Mesenchymal stem cell (in vitro differentiated cells and primary cell): ENCODE measurements around the gene ALPP.
"Not testable (repeated sequence)": the region's sequence is repeated elsewhere in the genome, so short reads cannot be mapped to it uniquely, and the experiment has no call there.

ENCODE experiments used
- DNase-seq: peaks from one replicate; pipeline ENCODE4 v3.0.0-alpha.2; 2013
- H2AFZ ChIP-seq: one replicate; pipeline ENCODE4 v1.6.1; 2013; ENCODE audit warnings: low read depth, mild to moderate bottlenecking, control low read depth, inconsistent platforms, low read length, moderate library complexity
- H2AK5ac ChIP-seq: 2 replicates; pipeline ENCODE4 v1.6.1; 2013; ENCODE audit warnings: low read length, moderate library complexity, mild to moderate bottlenecking, inconsistent platforms; ENCODE audit not compliant: severe bottlenecking
- H2BK120ac ChIP-seq: one replicate; pipeline ENCODE4 v1.6.1; 2013; ENCODE audit warnings: low read depth, mild to moderate bottlenecking, inconsistent platforms, low read length, moderate library complexity
- H2BK12ac ChIP-seq, 2 experiments: one replicate each; pipeline ENCODE4 v1.6.1; 2013; ENCODE audit warnings: inconsistent platforms in 2 of 2, low read length in 2 of 2, mild to moderate bottlenecking in 2 of 2, moderate library complexity in 2 of 2, control low read depth in 1 of 2
- H2BK15ac ChIP-seq: one replicate; pipeline ENCODE4 v1.6.1; 2013; ENCODE audit warnings: mild to moderate bottlenecking, low read depth, inconsistent platforms; ENCODE audit not compliant: poor library complexity, severe bottlenecking
- H2BK5ac ChIP-seq: 2 replicates; pipeline ENCODE4 v1.6.1; 2013; ENCODE audit warnings: low read depth, mild to moderate bottlenecking, low read length, control low read depth, inconsistent platforms; ENCODE audit not compliant: poor library complexity, severe bottlenecking
- H3K14ac ChIP-seq, 2 experiments: one replicate each; pipeline ENCODE4 v1.6.1; 2013; ENCODE audit warnings: inconsistent platforms in 2 of 2, low read length in 2 of 2, control low read depth in 1 of 2, mild to moderate bottlenecking in 1 of 2, moderate library complexity in 1 of 2
- H3K18ac ChIP-seq, 2 experiments: one replicate each; pipeline ENCODE4 v1.6.1; 2013; ENCODE audit warnings: inconsistent platforms in 2 of 2, low read length in 2 of 2, control low read depth in 1 of 2, low read depth in 1 of 2, mild to moderate bottlenecking in 1 of 2
- H3K23ac ChIP-seq, 2 experiments: one replicate each; pipeline ENCODE4 v1.6.1; 2013; ENCODE audit warnings: inconsistent platforms in 2 of 2, low read length in 2 of 2, mild to moderate bottlenecking in 2 of 2, moderate library complexity in 2 of 2, control low read depth in 1 of 2
- H3K27ac ChIP-seq: 2 replicates; pipeline ENCODE4 v1.5.1; 2013; ENCODE audit warnings: mild to moderate bottlenecking, moderate library complexity, low read length, control low read depth, inconsistent platforms; ENCODE audit not compliant: poor library complexity, severe bottlenecking
- H3K27me3 ChIP-seq, 2 experiments: 2 replicates each; pipeline versions ENCODE4 v1.6.1 to v1.7.0; 2013; ENCODE audit warnings: low read length in 2 of 2, mild to moderate bottlenecking in 2 of 2, moderate library complexity in 2 of 2, control low read depth in 1 of 2, inconsistent platforms in 1 of 2; ENCODE audit not compliant: control insufficient read depth in 1 of 2, insufficient read depth in 1 of 2
- H3K36me3 ChIP-seq, 2 experiments: 2 replicates each; pipeline versions ENCODE4 v1.6.1 to v1.7.0; 2013; ENCODE audit warnings: low read length in 2 of 2, control low read depth in 1 of 2, inconsistent platforms in 1 of 2, low read depth in 1 of 2, mild to moderate bottlenecking in 1 of 2; ENCODE audit not compliant: insufficient read depth in 2 of 2, control insufficient read depth in 1 of 2
- H3K4ac ChIP-seq, 2 experiments: one replicate each; pipeline ENCODE4 v1.6.1; 2013; ENCODE audit warnings: inconsistent platforms in 2 of 2, low read length in 2 of 2, mild to moderate bottlenecking in 2 of 2, moderate library complexity in 2 of 2, control low read depth in 1 of 2, low read depth in 1 of 2
- H3K4me1 ChIP-seq: 2 replicates; pipeline ENCODE4 v1.6.1; 2013; ENCODE audit warnings: low read depth, low read length, control low read depth; ENCODE audit not compliant: control insufficient read depth, insufficient read depth
- H3K4me2 ChIP-seq: 2 replicates; pipeline ENCODE4 v1.6.1; 2013; ENCODE audit warnings: low read length, mild to moderate bottlenecking, inconsistent platforms; ENCODE audit not compliant: poor library complexity, severe bottlenecking
- H3K4me3 ChIP-seq, 2 experiments: 2 replicates each; pipeline versions ENCODE4 v1.5.1 to v1.7.0; 2013; ENCODE audit warnings: low read length in 2 of 2, mild to moderate bottlenecking in 2 of 2, control low read depth in 1 of 2, low read depth in 1 of 2; ENCODE audit not compliant: insufficient read depth in 1 of 2
- H3K79me1 ChIP-seq: replicated peaks from 2 replicates; pipeline ENCODE4 v1.6.1; 2013; ENCODE audit warnings: mild to moderate bottlenecking, control low read depth, low read length, inconsistent platforms; ENCODE audit not compliant: poor library complexity, severe bottlenecking
- H3K9ac ChIP-seq: 2 replicates; pipeline ENCODE4 v1.7.0; 2013; ENCODE audit warnings: mild to moderate bottlenecking, low read length, moderate library complexity
- H3K9me3 ChIP-seq: 2 replicates; pipeline ENCODE4 v1.7.0; 2013; ENCODE audit warnings: mild to moderate bottlenecking, low read length; ENCODE audit not compliant: control insufficient read depth
- H4K8ac ChIP-seq: one replicate; pipeline ENCODE4 v1.6.1; 2013; ENCODE audit warnings: inconsistent platforms, mild to moderate bottlenecking, low read length, moderate library complexity
- H4K91ac ChIP-seq: one replicate; pipeline ENCODE4 v1.6.1; 2013; ENCODE audit warnings: mild to moderate bottlenecking, low read length, inconsistent platforms
- WGBS: methylation state at CpG from one replicate; pipeline ENCODE4 v1.1.7; 2013; ENCODE audit warnings: mixed read lengths; 5-methylcytosine and 5-hydroxymethylcytosine counted together

ALPP gene

DNA sequence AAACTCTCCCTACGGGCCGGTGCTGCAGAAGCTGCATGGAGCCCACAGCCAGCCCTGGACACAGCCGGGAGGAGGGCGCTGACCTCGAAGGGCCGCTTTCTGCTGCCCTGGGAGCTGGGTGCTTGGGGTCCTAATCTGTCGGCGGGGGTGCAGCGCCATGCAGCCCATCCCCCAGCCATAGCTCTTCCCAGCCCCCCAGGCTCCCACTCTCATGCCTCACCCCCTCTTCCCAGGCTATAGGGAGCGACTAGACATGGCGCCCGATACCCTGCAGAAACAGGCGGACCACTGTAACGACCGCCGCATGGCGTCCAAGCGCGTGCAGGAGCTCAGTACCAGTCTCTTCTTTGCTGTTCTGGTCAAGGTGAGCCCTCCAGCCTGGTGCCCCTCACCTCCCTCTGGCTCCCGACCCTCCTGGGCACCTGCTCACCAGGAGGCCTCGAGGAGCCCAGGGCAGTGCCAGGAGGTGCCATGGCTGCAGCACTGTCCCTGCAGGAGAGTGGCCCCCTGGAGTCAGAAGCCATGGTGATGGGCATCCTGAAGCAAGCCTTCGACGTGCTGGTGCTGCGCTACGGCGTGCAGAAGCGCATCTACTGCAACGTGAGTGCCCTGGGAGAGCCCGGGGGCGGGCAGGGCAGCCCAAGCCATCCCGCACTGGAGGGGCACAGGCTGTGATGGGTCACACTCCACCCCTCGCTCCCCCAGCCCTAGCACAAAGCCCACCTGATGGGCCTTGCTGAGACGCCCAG lies 44.2 kb upstream of the ALPP start:
- Histone ChIP-seq H3K36me3 (peaks cover 0 to 50% of the 10 kb centered on the region in 2 experiments), H3K4me1 (peaks cover 15% of the 10 kb centered on the region)
- not testable (repeated sequence) for H3K27ac ChIP-seq, H4K8ac ChIP-seq, H2BK12ac ChIP-seq, DNase-seq, H3K23ac ChIP-seq, H3K9ac ChIP-seq, H2AFZ ChIP-seq, H3K4me3 ChIP-seq, H2BK5ac ChIP-seq, H2BK120ac ChIP-seq, H3K79me1 ChIP-seq, H3K4ac ChIP-seq, H2BK15ac ChIP-seq, H3K14ac ChIP-seq, H2AK5ac ChIP-seq, H3K27me3 ChIP-seq, H3K4me2 ChIP-seq, H4K91ac ChIP-seq, H3K18ac ChIP-seq, H3K9me3 ChIP-seq
- WGBS: 95% methylated on average over 21 of the region's 33 CpGs

DNA sequence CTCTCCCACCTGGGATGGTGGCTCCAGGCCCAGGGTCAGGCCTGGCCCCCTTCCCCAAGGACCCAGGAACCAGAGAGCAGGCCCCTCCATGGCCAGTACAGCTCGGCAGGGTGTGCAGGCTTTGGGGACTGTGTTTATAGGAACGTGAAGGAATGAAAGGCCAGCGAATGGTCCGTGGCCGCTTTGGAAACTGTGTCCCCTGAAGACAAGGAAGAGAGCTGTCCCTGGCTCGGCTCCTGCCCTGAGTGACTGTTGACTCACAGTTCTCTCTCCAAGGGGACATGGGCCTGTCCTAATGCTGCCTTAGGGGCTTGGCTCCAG lies 43.7 kb upstream of the ALPP start:
- not testable (repeated sequence) for H3K4me2 ChIP-seq, H3K79me1 ChIP-seq, H2BK5ac ChIP-seq, H2AK5ac ChIP-seq, H3K4me3 ChIP-seq, H3K23ac ChIP-seq, H4K91ac ChIP-seq, H4K8ac ChIP-seq, H2AFZ ChIP-seq, H2BK12ac ChIP-seq, H3K4ac ChIP-seq, H3K18ac ChIP-seq, H2BK15ac ChIP-seq, H3K9me3 ChIP-seq, H3K27me3 ChIP-seq, DNase-seq, H2BK120ac ChIP-seq, H3K14ac ChIP-seq, H3K27ac ChIP-seq, H3K9ac ChIP-seq
- 100% methylated on average over 4 of the region's 6 CpGs for WGBS
- peaks cover 0 to 54% of the 10 kb centered on the region in 2 experiments for H3K36me3 ChIP-seq
- H3K4me1 ChIP-seq: peaks cover 13% of the 10 kb centered on the region

DNA sequence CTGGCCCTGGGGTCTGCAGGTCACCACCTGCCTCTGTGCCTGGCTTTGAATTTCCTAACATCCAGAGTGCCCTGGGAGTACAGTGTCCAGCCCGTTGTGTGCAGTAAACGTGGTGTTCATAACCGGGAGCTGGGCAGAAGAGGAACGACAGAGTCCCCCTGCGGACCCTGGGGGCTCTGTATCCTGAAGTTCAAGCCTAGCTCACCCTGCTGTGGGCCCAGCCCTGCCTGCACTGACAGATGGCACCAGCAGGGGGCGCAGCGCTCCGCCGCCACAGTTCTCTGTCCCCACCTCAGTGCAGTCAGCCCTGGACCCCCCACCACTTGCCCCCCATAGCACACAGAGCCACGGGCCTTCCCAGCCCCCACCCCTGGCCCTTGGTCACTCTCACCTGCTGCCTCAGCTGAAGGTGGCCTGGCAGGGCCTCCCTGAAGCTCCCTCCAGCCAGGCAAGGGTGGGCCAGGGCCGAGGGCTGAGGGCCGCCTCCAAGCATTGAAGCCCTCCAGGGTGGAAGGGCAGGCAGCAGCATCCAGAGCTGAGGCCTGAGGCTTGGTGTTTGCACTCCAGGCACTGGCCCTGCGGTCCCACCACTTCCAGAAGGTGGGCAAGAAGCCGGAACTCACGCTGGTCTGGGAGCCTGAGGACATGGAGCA lies 43.2 kb upstream of the ALPP start:
- H3K4me3 ChIP-seq, H3K9me3 ChIP-seq, H4K91ac ChIP-seq, H2AK5ac ChIP-seq, H3K23ac ChIP-seq, H3K14ac ChIP-seq, H4K8ac ChIP-seq, H3K18ac ChIP-seq, H3K4ac ChIP-seq, H3K27ac ChIP-seq, H2BK5ac ChIP-seq, H2AFZ ChIP-seq, H2BK12ac ChIP-seq, H3K4me1 ChIP-seq, H3K27me3 ChIP-seq, H3K79me1 ChIP-seq, H3K9ac ChIP-seq, H3K4me2 ChIP-seq, H2BK120ac ChIP-seq, H2BK15ac ChIP-seq, DNase-seq: not testable (repeated sequence)
- 46% methylated on average over 15 of the region's 15 CpGs for WGBS
- peaks cover 0 to 56% of the 10 kb centered on the region in 2 experiments for H3K36me3 ChIP-seq

DNA sequence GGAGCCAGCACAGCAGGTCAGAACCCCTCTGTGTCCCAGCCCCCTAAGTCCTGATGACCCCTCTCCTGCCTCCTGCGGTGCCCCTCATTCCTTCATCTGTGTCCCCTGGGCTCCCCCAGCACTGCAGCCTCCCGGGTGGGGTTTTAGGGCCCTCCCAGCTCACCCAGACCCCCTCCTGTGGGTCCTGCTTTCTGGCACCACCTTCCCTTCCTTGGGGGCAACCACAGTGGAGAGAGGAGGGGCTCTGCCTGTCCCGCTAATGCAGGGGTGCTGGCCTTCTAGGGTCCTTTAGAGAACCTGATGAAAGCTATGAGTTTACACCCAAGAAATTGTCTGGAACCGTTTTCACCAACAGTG lies 42.7 kb upstream of the ALPP start:
- Histone ChIP-seq H3K27me3 (no peaks in the 10 kb centered on the region), H3K18ac (no peak overlapping the region), H3K79me1 (no peaks in the 10 kb centered on the region), H3K4ac (no peak overlapping the region), H2BK12ac (no peak overlapping the region), H3K36me3 (peaks cover 0 to 57% of the 10 kb centered on the region in 2 experiments), H2AFZ (no peak overlapping the region), H3K4me1 (peaks cover 7% of the 10 kb centered on the region), H2BK5ac (no peak overlapping the region), H4K91ac (no peak overlapping the region), H3K4me2 (no peak overlapping the region), H3K9ac (no peak overlapping the region), H3K14ac (no peak overlapping the region), H3K23ac (no peak overlapping the region), H2BK15ac (no peak overlapping the region), H2BK120ac (no peak overlapping the region), H2AK5ac (no peak overlapping the region), H4K8ac (no peak overlapping the region), H3K4me3 (no peak overlapping the region), H3K27ac (no peak overlapping the region), H3K9me3 (no peaks in the 10 kb centered on the region)
- no peak for DNase-seq
- WGBS: over 99% methylated on average over 4 of the region's 4 CpGs
